ENCODE measurements around the gene AGTPBP1.
"Not testable (repeated sequence)": the region's sequence is repeated elsewhere in the genome, so short reads cannot be mapped to it uniquely, and the experiment has no call there.

The AGTPBP1 gene

DNA sequence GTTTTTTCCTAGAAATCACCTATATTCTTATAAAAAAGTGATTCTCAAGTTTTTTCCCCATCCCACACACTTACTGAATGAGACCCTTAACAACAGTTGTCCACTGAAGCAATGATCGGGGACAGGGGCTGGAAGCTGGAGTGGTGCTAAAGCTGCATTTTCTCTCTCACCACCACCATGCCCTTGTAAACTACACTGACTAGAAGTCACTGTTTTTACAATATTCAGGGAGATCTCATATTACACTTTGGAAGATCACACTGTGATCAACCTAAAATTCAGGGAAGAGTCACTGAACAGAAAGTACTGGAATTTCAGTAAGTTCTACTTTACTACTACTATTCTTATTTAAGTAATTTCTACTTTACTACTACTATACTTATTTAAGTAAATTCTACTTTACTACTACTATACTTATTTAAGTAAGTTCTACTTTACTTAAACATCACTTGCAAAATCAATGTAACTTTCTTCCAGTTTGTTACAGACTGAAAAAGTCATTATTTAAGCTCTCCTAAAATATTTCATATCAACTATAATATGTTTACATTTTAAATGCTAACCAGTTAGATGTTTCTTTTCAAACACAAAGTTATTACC, 164.3 kb downstream of the AGTPBP1 start:
- no peak overlapping the region for H3K4me3 ChIP-seq (replicated peaks in 1 of 2; ENCODE audit: low read depth in 2 of 2, low read length in 2 of 2)
- DNase-seq (ENCODE audit: low read depth in 2 of 2), result no peak
- TF ChIP-seq, protein P1, sequence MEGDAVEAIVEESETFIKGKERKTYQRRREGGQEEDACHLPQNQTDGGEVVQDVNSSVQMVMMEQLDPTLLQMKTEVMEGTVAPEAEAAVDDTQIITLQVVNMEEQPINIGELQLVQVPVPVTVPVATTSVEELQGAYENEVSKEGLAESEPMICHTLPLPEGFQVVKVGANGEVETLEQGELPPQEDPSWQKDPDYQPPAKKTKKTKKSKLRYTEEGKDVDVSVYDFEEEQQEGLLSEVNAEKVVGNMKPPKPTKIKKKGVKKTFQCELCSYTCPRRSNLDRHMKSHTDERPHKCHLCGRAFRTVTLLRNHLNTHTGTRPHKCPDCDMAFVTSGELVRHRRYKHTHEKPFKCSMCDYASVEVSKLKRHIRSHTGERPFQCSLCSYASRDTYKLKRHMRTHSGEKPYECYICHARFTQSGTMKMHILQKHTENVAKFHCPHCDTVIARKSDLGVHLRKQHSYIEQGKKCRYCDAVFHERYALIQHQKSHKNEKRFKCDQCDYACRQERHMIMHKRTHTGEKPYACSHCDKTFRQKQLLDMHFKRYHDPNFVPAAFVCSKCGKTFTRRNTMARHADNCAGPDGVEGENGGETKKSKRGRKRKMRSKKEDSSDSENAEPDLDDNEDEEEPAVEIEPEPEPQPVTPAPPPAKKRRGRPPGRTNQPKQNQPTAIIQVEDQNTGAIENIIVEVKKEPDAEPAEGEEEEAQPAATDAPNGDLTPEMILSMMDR (IDR thresholded peaks at IDR 0.05; ENCODE audit: low read depth, low read length), result no peak

DNA sequence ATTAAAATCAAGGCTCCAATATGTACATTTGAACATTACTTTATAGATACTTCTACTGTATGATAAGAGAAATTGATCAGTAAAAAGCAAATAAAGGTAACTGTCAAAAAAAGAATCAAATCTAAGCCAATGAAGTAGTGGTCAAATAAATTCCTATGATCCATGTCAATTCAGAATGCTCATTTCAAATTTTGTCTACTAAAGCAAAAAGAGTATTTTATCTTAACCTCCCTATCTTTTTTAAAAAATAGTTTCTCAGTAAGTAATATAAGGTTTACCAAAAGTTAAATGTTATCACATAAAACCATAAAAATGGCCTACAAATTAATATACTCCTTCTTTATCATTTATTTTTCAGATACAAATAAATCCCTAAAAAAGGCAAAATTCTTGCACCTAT, 165.9 kb downstream of the AGTPBP1 start:
- H3K4me3 ChIP-seq (replicated peaks in 1 of 2; ENCODE audit: low read depth in 2 of 2, low read length in 2 of 2), result no peak overlapping the region
- no peak for DNase-seq (ENCODE audit: low read depth in 2 of 2)
- TF ChIP-seq, protein P1 (IDR thresholded peaks at IDR 0.05; ENCODE audit: low read depth, low read length), result no peak

DNA sequence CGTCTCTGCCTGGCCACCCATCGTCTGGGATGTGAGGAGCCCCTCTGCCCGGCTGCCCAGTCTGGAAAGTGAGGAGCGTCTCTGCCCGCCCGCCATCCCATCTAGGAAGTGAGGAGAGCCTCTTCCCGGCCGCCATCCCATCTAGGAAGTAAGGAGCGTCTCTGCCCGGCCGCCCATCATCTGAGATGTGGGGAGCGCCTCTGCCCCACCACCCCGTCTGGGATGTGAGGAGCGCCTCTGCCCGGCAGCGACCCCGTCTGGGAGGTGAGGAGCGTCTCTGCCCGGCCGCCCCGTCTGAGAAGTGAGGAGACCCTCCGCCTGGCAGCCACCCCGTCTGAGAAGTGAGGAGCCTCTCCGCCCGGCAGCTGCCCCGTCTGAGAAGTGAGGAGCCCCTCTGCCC, 168.2 kb downstream of the AGTPBP1 start:
- H3K4me3 ChIP-seq (replicated peaks in 1 of 2; ENCODE audit: low read depth in 2 of 2, low read length in 2 of 2); DNase-seq (ENCODE audit: low read depth in 2 of 2): not testable (repeated sequence)

DNA sequence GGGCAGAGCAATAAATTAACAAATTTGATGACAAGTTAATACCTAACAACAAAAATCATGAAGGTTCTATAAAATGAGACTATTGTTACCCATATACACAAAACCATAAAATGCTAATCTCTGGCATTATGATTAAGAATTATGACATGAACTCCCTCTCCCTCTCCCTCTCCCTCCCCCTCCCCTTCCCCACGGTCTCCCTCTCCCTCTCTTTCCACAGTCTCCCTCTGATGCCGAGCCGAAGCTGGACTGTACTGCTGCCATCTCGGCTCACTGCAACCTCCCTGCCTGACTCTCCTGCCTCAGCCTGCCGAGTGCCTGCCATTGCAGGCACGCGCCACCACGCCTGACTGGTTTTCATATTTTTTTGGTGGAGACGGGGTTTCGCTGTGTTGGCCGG, 168.8 kb downstream of the AGTPBP1 start:
- H3K4me3 ChIP-seq (replicated peaks in 1 of 2; ENCODE audit: low read depth in 2 of 2, low read length in 2 of 2); DNase-seq (ENCODE audit: low read depth in 2 of 2): not testable (repeated sequence)

DNA sequence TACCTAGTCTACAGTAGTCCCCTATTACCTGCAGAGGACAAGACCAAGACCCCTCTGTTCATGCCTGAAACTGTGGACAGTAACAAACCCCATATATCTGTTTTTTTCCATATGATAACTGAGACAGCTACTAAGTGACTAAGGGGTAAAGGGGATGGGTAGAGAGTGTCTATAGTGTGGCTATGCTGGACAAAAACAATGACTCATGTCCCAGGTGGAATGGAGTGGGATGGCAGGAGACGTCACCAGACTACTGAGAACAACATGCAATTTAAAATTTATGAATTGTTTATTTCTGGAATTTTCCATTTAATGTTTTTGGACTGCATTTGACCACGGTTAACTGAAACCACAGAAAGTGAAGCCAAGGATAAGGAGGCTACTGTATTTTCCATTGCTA, 171.8 kb downstream of the AGTPBP1 start:
- DNase-seq (ENCODE audit: low read depth in 2 of 2), result peak; percentile 34 to 84
- H3K4me3 ChIP-seq (replicated peaks in 1 of 2; ENCODE audit: low read depth in 2 of 2, low read length in 2 of 2), result no peak overlapping the region
- TF ChIP-seq, protein P1 (IDR thresholded peaks at IDR 0.05; ENCODE audit: low read depth, low read length), result no peak

DNA sequence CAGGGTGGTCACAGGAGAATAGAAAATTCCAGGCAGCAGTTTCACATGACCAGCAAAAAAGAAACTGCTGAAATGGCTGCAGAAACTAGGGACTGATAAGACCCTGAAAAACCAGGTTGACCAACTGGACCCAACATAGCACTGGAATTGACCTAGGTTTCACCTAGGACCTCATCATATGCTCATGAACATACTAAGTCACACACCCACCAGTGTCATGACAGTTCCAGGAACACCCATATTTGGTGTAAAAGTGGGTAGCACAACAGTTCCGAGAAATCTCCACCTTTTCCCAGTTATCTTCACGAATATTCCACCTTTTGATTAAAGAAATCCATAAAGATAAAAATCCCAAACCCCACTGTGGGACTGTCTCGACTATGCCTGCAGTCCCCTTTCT, 182.2 kb downstream of the AGTPBP1 start:
- no peak for DNase-seq (ENCODE audit: low read depth in 2 of 2)
- H3K4me3 ChIP-seq (replicated peaks in 1 of 2; ENCODE audit: low read depth in 2 of 2, low read length in 2 of 2), result no peak overlapping the region
- TF ChIP-seq, protein P1 (IDR thresholded peaks at IDR 0.05; ENCODE audit: low read depth, low read length), result no peak

DNA sequence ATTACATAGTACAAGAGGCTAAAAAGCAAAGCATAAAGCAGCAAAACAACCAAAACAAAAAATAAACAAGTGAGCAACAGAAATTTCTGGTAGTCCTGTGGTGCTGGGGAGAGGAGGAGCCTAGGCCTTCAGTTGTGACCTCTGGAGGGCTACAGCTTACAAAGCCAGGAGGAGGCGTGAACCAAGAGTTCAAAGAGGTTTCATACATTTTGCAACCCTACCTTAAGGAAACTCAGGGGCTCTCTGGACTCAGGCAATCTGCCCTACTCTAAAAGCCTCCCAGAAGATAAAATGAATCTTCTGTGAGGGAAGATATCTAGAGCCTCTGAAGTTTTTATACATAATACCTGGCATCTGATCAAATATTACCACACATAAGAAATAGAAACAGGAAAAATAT, 187.4 kb downstream of the AGTPBP1 start:
- TF ChIP-seq, protein P1 (IDR thresholded peaks at IDR 0.05; ENCODE audit: low read depth, low read length), result no peak
- DNase-seq (ENCODE audit: low read depth in 2 of 2), result no peak
- H3K4me3 ChIP-seq (replicated peaks in 1 of 2; ENCODE audit: low read depth in 2 of 2, low read length in 2 of 2), result no peak overlapping the region

DNA sequence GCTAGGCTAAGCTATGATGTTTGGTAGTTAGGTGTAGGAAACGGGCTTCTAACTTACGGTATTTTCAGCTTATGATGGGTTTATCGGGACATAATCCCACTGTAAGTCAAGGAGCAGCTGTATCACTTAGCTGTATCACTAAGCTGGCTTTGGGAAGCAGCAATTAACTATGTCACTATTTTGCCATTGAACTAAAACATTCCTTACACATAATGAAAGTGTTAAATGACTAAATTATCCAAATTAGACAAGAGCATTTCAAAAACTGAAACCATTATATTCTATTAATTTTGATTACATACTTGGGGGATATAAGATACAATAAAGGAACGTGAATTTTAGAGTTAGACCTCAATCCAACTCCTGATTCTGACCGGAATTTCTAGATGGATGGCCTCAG, 188.3 kb downstream of the AGTPBP1 start:
- DNase-seq (ENCODE audit: low read depth in 2 of 2), result no peak
- TF ChIP-seq, protein P1 (IDR thresholded peaks at IDR 0.05; ENCODE audit: low read depth, low read length), result no peak
- no peak overlapping the region for H3K4me3 ChIP-seq (replicated peaks in 1 of 2; ENCODE audit: low read depth in 2 of 2, low read length in 2 of 2)
